ENCODE results near the gene HOXA7. TPM values are rescaled to one million over a fixed set of nuclear protein-coding genes. Genes with fewer than 3 reads are reported as not detected.

Gene HOXA7
- total RNA-seq, 1 donor: 0.10 TPM

GRCh38 chr7:27171637-27172314 lies 15.3 kb upstream of the HOXA7 start:
- H3K27me3 ChIP-seq (ENCODE audit: insufficient read depth, low read length): peaks cover 94% of the 10 kb centered on the region
- H3K9me3 ChIP-seq (ENCODE audit: low read depth, low read length): no peaks in the 10 kb centered on the region
- no peak overlapping the region for H3K4me3 ChIP-seq (ENCODE audit: low read length)
- H3K4me1 ChIP-seq (ENCODE audit: insufficient read depth, low read length): peaks cover 57% of the 10 kb centered on the region

GRCh38 chr7:27171325-27171636 lies 14.8 kb upstream of the HOXA7 start:
- H3K9me3 ChIP-seq (ENCODE audit: low read depth, low read length): no peaks in the 10 kb centered on the region
- peaks cover 62% of the 10 kb centered on the region for H3K4me1 ChIP-seq (ENCODE audit: insufficient read depth, low read length)
- no peak overlapping the region for H3K4me3 ChIP-seq (ENCODE audit: low read length)
- H3K27me3 ChIP-seq (ENCODE audit: insufficient read depth, low read length): peaks cover 95% of the 10 kb centered on the region

GRCh38 chr7:27170426-27171324 lies 14.2 kb upstream of the HOXA7 start:
- no peak overlapping the region for H3K4me3 ChIP-seq (ENCODE audit: low read length)
- H3K9me3 ChIP-seq (ENCODE audit: low read depth, low read length): no peaks in the 10 kb centered on the region
- peaks cover 95% of the 10 kb centered on the region for H3K27me3 ChIP-seq (ENCODE audit: insufficient read depth, low read length)
- H3K4me1 ChIP-seq (ENCODE audit: insufficient read depth, low read length): peaks cover 68% of the 10 kb centered on the region

DNA sequence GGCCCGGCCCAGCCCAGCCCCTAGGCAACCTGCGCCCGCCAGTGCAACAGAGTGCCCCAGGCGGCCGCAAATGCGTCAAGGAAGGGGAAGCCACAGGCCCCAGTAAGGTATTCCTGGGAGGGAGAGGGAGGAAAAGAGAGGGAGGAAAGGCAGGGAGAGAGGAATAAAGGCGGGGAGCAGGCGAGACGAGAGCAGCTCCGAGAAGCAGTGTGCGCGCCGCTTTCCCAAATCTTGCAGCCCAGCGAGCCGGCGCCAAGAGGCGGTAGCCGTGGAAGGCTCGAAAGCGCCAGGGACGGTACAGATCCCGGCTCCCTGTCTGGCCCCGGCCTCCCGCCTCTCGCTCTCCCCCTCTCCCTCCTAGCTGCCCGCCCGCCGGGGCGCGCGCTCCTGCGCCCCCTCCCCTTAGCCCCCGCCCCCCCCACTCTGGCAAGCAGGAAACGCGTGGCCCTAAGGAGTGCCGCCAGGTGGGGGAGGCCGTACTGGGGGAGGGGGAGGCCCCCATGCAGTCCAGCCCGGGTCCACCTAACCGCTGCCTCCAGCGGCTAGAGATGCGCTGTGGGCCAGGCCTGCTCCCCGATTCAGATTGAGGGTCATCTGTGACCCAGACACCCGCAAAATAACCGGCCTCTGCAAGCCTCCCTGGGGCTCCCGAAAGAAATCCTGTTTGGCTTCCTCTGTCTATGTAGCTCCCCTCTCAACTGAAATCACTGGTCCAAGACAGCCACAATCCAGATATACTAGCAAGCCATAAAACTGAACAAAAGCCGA lies 13.4 kb upstream of the HOXA7 start:
- H3K4me1 ChIP-seq (ENCODE audit: insufficient read depth, low read length): peaks cover 77% of the 10 kb centered on the region
- H3K9me3 ChIP-seq (ENCODE audit: low read depth, low read length): no peaks in the 10 kb centered on the region
- peaks cover 95% of the 10 kb centered on the region for H3K27me3 ChIP-seq (ENCODE audit: insufficient read depth, low read length)
- H3K4me3 ChIP-seq (ENCODE audit: low read length): no peak overlapping the region

- Histone ChIP-seq H3K4me1 (ENCODE audit: insufficient read depth, low read length) (peaks cover 77% of the 10 kb centered on the region), H3K27me3 (ENCODE audit: insufficient read depth, low read length) (peaks cover 98% of the 10 kb centered on the region), H3K9me3 (ENCODE audit: low read depth, low read length) (no peaks in the 10 kb centered on the region), H3K4me3 (ENCODE audit: low read length) (no peak overlapping the region)
Measured at GRCh38 chr7:27168265-27168947, 11.9 kb upstream of the HOXA7 start.

DNA sequence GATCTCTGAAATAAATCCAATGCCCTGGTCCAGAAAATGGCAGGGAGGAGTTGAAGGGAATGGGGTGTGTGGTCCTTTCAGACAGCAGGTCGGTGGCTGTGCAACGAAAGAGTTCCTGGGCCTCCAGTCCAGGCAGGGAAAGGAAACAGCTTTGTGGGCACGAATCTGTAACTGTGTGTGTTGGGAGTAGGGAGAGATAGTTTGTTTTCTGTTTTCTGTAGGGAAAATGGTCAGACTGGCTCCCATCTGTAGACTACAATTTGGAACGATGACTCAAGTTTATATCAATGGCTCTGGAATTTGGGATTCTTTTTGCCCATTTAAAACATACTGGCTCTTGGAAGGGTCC lies 11.4 kb upstream of the HOXA7 start:
- Histone ChIP-seq H3K27me3 (ENCODE audit: insufficient read depth, low read length) (peaks cover 98% of the 10 kb centered on the region), H3K9me3 (ENCODE audit: low read depth, low read length) (no peaks in the 10 kb centered on the region), H3K4me1 (ENCODE audit: insufficient read depth, low read length) (peaks cover 75% of the 10 kb centered on the region), H3K4me3 (ENCODE audit: low read length) (no peak overlapping the region)

DNA sequence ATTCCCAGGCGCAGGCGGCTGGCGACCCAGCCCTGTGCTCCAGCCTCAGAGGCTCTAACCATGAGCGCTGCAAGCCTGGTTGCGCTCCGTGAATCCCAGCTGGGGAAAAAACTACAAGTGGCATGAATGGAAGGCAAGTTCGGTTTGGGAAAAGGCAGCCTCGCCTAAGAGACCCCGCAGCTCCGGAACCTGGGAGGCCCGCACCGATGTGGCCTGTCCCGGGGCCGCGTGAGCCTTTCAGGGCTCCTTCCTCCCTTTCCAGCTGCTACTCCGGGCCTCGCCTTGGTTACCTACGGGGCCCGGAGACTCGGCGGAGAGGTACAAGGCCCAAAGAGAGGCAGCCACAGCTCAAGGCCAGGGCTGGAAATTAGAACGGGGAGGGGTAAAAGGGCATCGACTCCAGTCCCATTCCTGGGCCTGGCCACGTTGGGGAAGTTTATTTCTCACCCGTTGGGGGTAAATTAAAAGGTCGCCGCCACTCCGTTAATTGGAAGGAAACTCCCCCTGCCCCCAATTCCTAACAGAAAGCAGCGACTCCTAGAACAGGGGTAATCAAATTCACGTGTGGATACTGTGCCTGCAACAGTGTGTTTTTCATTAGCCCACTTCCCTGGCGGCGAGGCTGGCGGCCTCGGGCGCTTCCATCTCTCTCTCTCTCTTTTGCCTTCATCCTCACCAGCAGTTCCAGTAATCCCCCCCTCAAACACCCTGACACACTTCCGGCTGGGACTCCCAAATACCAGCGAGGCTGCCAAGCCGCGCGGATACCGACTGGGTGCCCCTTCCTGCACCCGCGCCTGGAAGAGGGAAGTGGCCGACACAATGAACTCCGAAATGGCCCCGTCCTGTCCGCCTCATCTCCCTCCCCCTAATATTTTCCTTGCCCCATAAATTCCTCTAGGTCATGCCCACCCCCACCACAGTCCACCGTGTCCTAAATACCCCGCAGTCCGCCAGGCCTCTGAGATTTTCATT lies 10.3 kb upstream of the HOXA7 start:
- no peaks in the 10 kb centered on the region for H3K9me3 ChIP-seq (ENCODE audit: low read depth, low read length)
- H3K4me1 ChIP-seq (ENCODE audit: insufficient read depth, low read length): peaks cover 67% of the 10 kb centered on the region
- peaks cover 98% of the 10 kb centered on the region for H3K27me3 ChIP-seq (ENCODE audit: insufficient read depth, low read length)
- no peak overlapping the region for H3K4me3 ChIP-seq (ENCODE audit: low read length)

DNA sequence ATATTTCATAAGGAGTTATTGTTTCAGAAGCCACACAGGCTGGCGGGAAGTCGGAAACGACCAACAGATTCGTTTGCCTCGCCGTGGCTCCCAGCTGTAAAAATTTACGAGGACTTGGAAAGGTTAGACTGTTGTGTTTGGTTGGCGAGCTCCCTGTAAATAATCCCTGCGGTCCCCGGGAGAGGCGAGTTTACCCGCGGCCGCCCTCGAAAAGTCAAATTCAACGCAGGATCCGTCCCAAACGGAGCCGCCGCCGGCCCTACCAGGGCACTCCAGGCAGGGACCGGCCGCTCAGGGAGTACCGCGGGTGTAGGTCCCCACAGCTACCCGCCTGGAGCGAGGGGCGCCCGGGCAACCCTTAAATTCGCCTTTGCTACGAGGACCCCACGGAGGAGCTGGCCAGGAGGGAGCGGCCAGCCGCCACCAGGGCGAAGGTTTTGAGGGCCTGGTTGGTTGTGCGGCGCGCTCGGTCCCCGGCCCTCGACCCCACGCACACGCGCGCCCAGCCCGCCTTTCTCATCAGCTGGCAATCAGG lies 9.6 kb upstream of the HOXA7 start:
- peaks cover 93% of the 10 kb centered on the region for H3K27me3 ChIP-seq (ENCODE audit: insufficient read depth, low read length)
- H3K4me3 ChIP-seq (ENCODE audit: low read length): peak overlapping the region; percentile 16
- no peaks in the 10 kb centered on the region for H3K9me3 ChIP-seq (ENCODE audit: low read depth, low read length)
- H3K4me1 ChIP-seq (ENCODE audit: insufficient read depth, low read length): peaks cover 67% of the 10 kb centered on the region

DNA sequence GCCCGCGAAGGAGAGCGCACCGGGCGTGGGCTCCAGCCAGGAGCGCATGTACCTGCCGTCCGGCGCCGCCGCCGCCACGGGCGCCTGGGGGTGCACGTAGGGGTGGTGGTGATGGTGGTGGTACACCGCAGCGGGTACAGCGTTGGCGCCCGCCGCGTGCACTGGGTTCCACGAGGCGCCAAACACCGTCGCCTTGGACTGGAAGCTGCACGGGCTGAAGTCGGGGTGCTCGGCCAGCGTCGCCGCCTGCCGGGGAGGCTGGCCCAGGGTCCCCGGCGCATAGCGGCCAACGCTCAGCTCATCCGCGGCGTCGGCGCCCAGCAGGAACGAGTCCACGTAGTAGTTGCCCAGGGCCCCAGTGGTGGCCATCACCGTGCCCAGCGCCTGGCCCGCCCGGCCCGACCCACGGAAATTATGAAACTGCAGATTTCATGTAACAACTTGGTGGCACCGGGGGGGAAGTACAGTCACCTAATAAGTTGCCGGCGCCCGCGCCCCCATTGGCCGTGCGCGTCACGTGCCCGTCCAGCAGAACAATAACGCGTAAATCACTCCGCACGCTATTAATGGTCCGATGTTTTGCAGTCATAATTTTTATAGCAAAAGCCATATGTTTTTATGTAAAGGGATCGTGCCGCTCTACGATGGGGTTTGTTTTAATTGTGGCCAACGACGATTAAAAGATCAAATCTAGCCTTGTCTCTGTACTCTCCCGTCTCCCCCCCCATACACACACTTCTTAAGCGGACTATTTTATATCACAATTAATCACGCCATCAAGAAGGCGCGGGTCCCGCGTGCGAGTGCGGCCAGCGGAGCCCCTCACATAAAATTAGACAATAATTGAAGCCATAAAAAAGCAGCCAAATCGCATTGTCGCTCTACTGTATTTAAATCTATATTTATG lies 8.9 kb upstream of the HOXA7 start, which contains the start of gene HOXA9:
Gene HOXA9, minus strand, starts transcription at position 449 of the 907 bp plus-strand sequence. Its CDS starts 80 bp downstream, at position 369.
- peaks cover 74% of the 10 kb centered on the region for H3K4me1 ChIP-seq (ENCODE audit: insufficient read depth, low read length)
- H3K27me3 ChIP-seq (ENCODE audit: insufficient read depth, low read length): peaks cover 91% of the 10 kb centered on the region
- no peaks in the 10 kb centered on the region for H3K9me3 ChIP-seq (ENCODE audit: low read depth, low read length)
- H3K4me3 ChIP-seq (ENCODE audit: low read length): peak within 1 kb of the TSS; percentile 16

- Histone ChIP-seq H3K4me3 (ENCODE audit: low read length) (no peak overlapping the region), H3K4me1 (ENCODE audit: insufficient read depth, low read length) (peaks cover 74% of the 10 kb centered on the region), H3K27me3 (ENCODE audit: insufficient read depth, low read length) (peaks cover 93% of the 10 kb centered on the region), H3K9me3 (ENCODE audit: low read depth, low read length) (no peaks in the 10 kb centered on the region)
Measured at GRCh38 chr7:27164367-27165088, 8.1 kb upstream of the HOXA7 start.

- Histone ChIP-seq H3K9me3 (ENCODE audit: low read depth, low read length) (no peaks in the 10 kb centered on the region), H3K4me1 (ENCODE audit: insufficient read depth, low read length) (peaks cover 68% of the 10 kb centered on the region), H3K27me3 (ENCODE audit: insufficient read depth, low read length) (peaks cover 93% of the 10 kb centered on the region), H3K4me3 (ENCODE audit: low read length) (no peak overlapping the region)
Measured at GRCh38 chr7:27164045-27164366, 7.5 kb upstream of the HOXA7 start.

DNA sequence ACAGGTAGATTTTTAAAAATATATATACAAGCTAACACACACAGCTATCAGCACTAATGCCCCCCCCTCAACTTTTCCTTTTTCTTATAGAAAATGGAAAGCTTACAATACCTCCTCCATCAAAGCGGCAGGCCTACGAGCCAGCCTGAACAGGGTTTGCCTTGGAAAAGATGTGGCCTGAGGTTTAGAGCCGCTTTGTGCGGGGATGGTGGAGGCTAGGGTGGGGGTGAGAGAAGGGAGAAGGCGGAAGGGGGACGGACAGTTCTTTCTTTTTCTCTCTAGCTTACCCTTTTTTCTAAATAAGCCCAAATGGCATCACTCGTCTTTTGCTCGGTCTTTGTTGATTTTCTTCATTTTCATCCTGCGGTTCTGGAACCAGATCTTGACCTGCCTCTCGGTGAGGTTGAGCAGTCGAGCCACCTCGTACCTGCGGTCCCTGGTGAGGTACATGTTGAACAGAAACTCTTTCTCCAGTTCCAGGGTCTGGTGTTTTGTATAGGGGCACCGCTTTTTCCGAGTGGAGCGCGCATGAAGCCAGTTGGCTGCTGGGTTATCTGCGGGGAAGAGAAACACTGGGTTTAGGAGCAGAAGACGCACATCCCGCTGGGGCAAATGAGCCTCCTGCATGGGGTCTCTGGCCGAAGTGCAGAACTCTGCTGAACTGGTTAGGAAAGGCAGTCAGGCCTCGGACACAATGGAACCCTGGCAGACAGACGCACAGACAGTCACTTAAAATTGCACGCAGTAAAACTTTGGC lies 7.0 kb upstream of the HOXA7 start:
- H3K4me3 ChIP-seq (ENCODE audit: low read length): no peak overlapping the region
- peaks cover 93% of the 10 kb centered on the region for H3K27me3 ChIP-seq (ENCODE audit: insufficient read depth, low read length)
- H3K4me1 ChIP-seq (ENCODE audit: insufficient read depth, low read length): peaks cover 67% of the 10 kb centered on the region
- no peaks in the 10 kb centered on the region for H3K9me3 ChIP-seq (ENCODE audit: low read depth, low read length)
